Caco-2 (cell line): Measurements from ENCODE around the gene KAT7. TPM values are rescaled to one million over a fixed set of nuclear protein-coding genes. Genes with fewer than 3 reads are reported as not detected.

Experiments used
- BruUV-seq: library from RNA; stranded (reverse); fragments of 400-500 nt; replicated peaks from 2 replicates; lab custom pipeline; 2021; lab: Mats Ljungman, UMichigan
- CTCF ChIA-PET: fragments of 300-600 bp; sonication (Branson Sonifier 250); formaldehyde crosslinking; loops from one replicate; lab custom pipeline; 2022; ENCODE audit warnings: antibody characterized with exemption; lab: Charles Lee
- POLR2A ChIA-PET: fragments of 300-600 bp; sonication (Branson Sonifier 250); formaldehyde crosslinking; loops from one replicate; lab custom pipeline; 2022; ENCODE audit warnings: antibody characterized with exemption; lab: Charles Lee
- DNase-seq, 2 experiments: peaks; one replicate each; pipeline versions ENCODE4 v3.0.0 to v3.0.0-alpha.2; 2020 to 2022
- H3K27me3 ChIP-seq: replicated peaks from 2 replicates; pipeline ENCODE4 v1.6.0; 2011; ENCODE audit warnings: low read length; ENCODE audit not compliant: control insufficient read depth, insufficient read depth
- H3K36me3 ChIP-seq: 2 replicates; pipeline ENCODE4 v1.5.1; 2011; ENCODE audit warnings: low read length; ENCODE audit not compliant: control insufficient read depth, insufficient read depth
- H3K4me1 ChIP-seq: fragments of 250-450 bp; sonication (Bioruptor Pico); 2 replicates; pipeline ENCODE4 v1.5.1; 2020; ENCODE audit warnings: mild to moderate bottlenecking
- H3K4me3 ChIP-seq: 2 replicates; pipeline ENCODE4 v1.5.1; 2011; ENCODE audit warnings: low read depth, mild to moderate bottlenecking, control low read depth, low read length
- H3K9me3 ChIP-seq: fragments of 250-450 bp; sonication (Bioruptor Pico); 2 replicates; pipeline ENCODE4 v1.5.1; 2020; ENCODE audit warnings: mild to moderate bottlenecking, moderate library complexity
- H3K27ac Mint-ChIP-seq: one replicate; pipeline ENCODE4 v1.8.0; 2022; ENCODE audit warnings: mixed read lengths; ENCODE audit not compliant: unreplicated experiment
- H3K27me3 Mint-ChIP-seq: one replicate; pipeline ENCODE4 v1.8.0; 2022; ENCODE audit warnings: mixed read lengths; ENCODE audit not compliant: insufficient read depth, unreplicated experiment
- H3K36me3 Mint-ChIP-seq: one replicate; pipeline ENCODE4 v1.8.0; 2022; ENCODE audit warnings: mild to moderate bottlenecking, mixed read lengths; ENCODE audit not compliant: insufficient read depth, unreplicated experiment
- H3K4me1 Mint-ChIP-seq: one replicate; pipeline ENCODE4 v1.8.0; 2022; ENCODE audit warnings: low read depth, mixed read lengths; ENCODE audit not compliant: unreplicated experiment
- H3K4me3 Mint-ChIP-seq: one replicate; pipeline ENCODE4 v1.8.0; 2022; ENCODE audit warnings: mild to moderate bottlenecking, moderate library complexity, mixed read lengths; ENCODE audit not compliant: unreplicated experiment
- H3K9me3 Mint-ChIP-seq: one replicate; pipeline ENCODE4 v1.8.0; 2022; ENCODE audit warnings: mixed read lengths; ENCODE audit not compliant: unreplicated experiment
- intact Hi-C: fragments of 100-400 bp; cut with micrococcal nuclease; formaldehyde crosslinking; loops from one replicate; pipeline ENCODE4 v1.10.0; 2022; ENCODE audit not compliant: unreplicated experiment
- total RNA-seq: library from RNA; stranded (reverse); gene quantifications from 2 replicates; pipeline ENCODE4 v1.2.3, GENCODE V29; 2022
- TF ChIP-seq, protein P1 (sequence below), 2 experiments: fragments of 200-600 bp in 1 of 2; IDR thresholded peaks; 1 replicate in 1 of 2; 2 replicates in 1 of 2; pipeline versions ENCODE4 v1.5.1 to v1.8.0; 2011 to 2022; ENCODE audit warnings: antibody characterized with exemption in 1 of 2, control low read depth in 1 of 2, inconsistent platforms in 1 of 2, low read depth in 1 of 2, low read length in 1 of 2, mild to moderate bottlenecking in 1 of 2, moderate library complexity in 1 of 2; ENCODE audit not compliant: insufficient read depth in 1 of 2, severe bottlenecking in 1 of 2, unreplicated experiment in 1 of 2

The KAT7 gene
- total RNA-seq, 1 experiment from 2014 or later = 137 TPM

DNA sequence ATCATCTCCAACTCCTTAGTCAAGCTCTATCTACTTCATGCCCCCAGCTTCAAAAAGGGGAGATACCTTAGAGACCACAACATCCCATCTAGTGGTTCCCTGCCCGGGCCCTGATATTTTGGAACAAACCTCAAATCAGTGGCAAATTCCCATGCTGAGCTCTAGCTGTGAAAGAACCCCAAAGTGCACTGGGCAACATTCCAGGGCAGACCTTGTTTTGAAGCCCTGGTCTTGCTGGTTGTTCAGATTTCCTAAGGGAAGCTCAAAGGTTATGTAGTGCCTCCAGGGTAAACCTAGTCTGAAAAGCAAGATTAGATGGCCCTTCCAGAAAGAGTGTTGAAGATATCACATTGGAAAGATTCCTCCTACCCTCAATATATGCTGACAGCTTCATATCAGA, 40.8 kb upstream of the KAT7 start:
- TF ChIP-seq, protein P1, sequence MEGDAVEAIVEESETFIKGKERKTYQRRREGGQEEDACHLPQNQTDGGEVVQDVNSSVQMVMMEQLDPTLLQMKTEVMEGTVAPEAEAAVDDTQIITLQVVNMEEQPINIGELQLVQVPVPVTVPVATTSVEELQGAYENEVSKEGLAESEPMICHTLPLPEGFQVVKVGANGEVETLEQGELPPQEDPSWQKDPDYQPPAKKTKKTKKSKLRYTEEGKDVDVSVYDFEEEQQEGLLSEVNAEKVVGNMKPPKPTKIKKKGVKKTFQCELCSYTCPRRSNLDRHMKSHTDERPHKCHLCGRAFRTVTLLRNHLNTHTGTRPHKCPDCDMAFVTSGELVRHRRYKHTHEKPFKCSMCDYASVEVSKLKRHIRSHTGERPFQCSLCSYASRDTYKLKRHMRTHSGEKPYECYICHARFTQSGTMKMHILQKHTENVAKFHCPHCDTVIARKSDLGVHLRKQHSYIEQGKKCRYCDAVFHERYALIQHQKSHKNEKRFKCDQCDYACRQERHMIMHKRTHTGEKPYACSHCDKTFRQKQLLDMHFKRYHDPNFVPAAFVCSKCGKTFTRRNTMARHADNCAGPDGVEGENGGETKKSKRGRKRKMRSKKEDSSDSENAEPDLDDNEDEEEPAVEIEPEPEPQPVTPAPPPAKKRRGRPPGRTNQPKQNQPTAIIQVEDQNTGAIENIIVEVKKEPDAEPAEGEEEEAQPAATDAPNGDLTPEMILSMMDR (IDR thresholded peaks at IDR 0.05; ENCODE audit: insufficient read depth in 1 of 2, low read depth in 1 of 2, low read length in 1 of 2, severe bottlenecking in 1 of 2, unreplicated experiment in 1 of 2) = no peak
- no peak overlapping the region for H3K27ac Mint-ChIP-seq
- no peak for DNase-seq
- no peaks in the 10 kb centered on the region for H3K27me3 Mint-ChIP-seq
- no peak overlapping the region for H3K4me3 Mint-ChIP-seq
- no peak overlapping the region for H3K4me3 ChIP-seq
- ChIA-PET POLR2A (interaction anchor here (2.4 kb wide), 1 partner anchor 16 kb away, joined by 17 read pairs; the partner anchor contains the start of gene FAM117A), CTCF (interaction anchor here (1.0 to 1.1 kb wide), 2 partner anchors 29 to 177 kb away, joined by 3 read pairs; no protein-coding TSS in a partner anchor)
- H3K4me1 ChIP-seq = peaks cover 23% of the 10 kb centered on the region
- peaks cover 6% of the 10 kb centered on the region; the same call in 1 of the 2 replicates for H3K36me3 ChIP-seq
- H3K4me1 Mint-ChIP-seq = peaks cover 12% of the 10 kb centered on the region
- BruUV-seq = no TSS peak
- no peaks in the 10 kb centered on the region for H3K27me3 ChIP-seq
- H3K9me3 ChIP-seq = no peaks in the 10 kb centered on the region
- no peaks in the 10 kb centered on the region for H3K36me3 Mint-ChIP-seq
- intact Hi-C loops = no loop called here
- no peaks in the 10 kb centered on the region for H3K9me3 Mint-ChIP-seq

DNA sequence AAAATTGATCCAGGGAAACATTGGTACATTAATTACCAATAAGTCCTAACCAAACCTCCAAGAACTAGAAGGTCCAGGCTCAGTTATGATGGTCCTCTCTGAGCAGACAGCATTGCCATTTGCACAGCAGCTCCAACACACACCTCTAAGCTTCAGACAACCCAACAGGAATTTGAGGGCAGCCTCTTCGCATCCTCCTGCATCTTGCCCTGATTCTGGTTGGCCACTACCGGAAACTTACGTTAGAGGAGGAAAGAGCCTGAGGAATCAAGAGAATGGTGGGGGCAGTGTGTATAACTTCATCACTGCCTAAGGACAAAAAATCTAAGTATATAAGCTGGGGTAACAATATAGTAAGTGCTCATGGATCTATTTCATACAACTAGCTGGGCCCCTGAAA, 40.3 kb upstream of the KAT7 start:
- H3K4me1 Mint-ChIP-seq = peaks cover 12% of the 10 kb centered on the region
- H3K4me1 ChIP-seq = peaks cover 18% of the 10 kb centered on the region
- H3K27ac Mint-ChIP-seq = no peak overlapping the region
- no peaks in the 10 kb centered on the region for H3K27me3 ChIP-seq
- BruUV-seq = no TSS peak
- H3K9me3 Mint-ChIP-seq = no peaks in the 10 kb centered on the region
- H3K4me3 Mint-ChIP-seq = no peak overlapping the region
- ChIA-PET POLR2A (interaction anchor here (2.4 kb wide), 1 partner anchor 16 kb away, joined by 17 read pairs; the partner anchor contains the start of gene FAM117A), CTCF (interaction anchor here (0.5 to 1.2 kb wide), 3 partner anchors 16 to 178 kb away, joined by 3 to 5 read pairs (median 3); partner anchors contain the start of gene FAM117A)
- DNase-seq = no peak
- intact Hi-C loops = no loop called here
- no peaks in the 10 kb centered on the region for H3K9me3 ChIP-seq
- H3K27me3 Mint-ChIP-seq = no peaks in the 10 kb centered on the region
- H3K4me3 ChIP-seq = no peak overlapping the region
- no peaks in the 10 kb centered on the region for H3K36me3 Mint-ChIP-seq
- peaks cover 6% of the 10 kb centered on the region; the same call in 1 of the 2 replicates for H3K36me3 ChIP-seq
- TF ChIP-seq, protein P1 (IDR thresholded peaks at IDR 0.05; ENCODE audit: insufficient read depth in 1 of 2, low read depth in 1 of 2, low read length in 1 of 2, severe bottlenecking in 1 of 2, unreplicated experiment in 1 of 2) = no peak

DNA sequence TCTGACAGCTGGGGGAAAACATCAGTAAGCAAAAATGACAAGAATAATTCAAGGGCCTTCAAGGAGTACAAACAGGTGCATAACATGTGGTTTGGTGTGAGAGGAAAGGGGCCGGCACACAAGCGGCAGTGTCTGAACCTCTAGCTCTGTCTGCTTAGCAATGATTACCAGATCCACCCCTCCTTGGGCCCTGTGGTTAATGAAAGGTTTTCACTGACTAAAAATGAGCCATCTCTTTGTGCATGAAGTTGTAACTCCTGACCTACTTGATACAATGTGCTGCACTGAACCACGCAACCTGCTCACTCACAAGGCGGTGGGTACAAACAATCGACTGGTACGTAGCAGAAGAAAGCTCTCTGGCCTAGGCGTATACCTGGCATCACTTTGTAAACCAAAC, 39.7 kb upstream of the KAT7 start:
- ChIA-PET CTCF (interaction anchor here (0.5 to 1.2 kb wide), 2 partner anchors 15 to 113 kb away, joined by 3 to 5 read pairs; partner anchors contain the start of gene FAM117A), POLR2A (interaction anchor here (2.4 kb wide), 1 partner anchor 15 kb away, joined by 17 read pairs; the partner anchor contains the start of gene FAM117A)
- no peaks in the 10 kb centered on the region for H3K27me3 Mint-ChIP-seq
- Histone ChIP-seq H3K4me3 (no peak overlapping the region), H3K36me3 (peaks cover 6% of the 10 kb centered on the region; the same call in 1 of the 2 replicates), H3K4me1 (peaks cover 18% of the 10 kb centered on the region), H3K9me3 (no peaks in the 10 kb centered on the region), H3K27me3 (no peaks in the 10 kb centered on the region)
- intact Hi-C loops = no loop called here
- H3K36me3 Mint-ChIP-seq = no peaks in the 10 kb centered on the region
- TF ChIP-seq, protein P1 (IDR thresholded peaks at IDR 0.05; ENCODE audit: insufficient read depth in 1 of 2, low read depth in 1 of 2, low read length in 1 of 2, severe bottlenecking in 1 of 2, unreplicated experiment in 1 of 2) = no peak
- no peak for DNase-seq
- no peak overlapping the region for H3K4me3 Mint-ChIP-seq
- H3K4me1 Mint-ChIP-seq = peaks cover 12% of the 10 kb centered on the region
- H3K27ac Mint-ChIP-seq = no peak overlapping the region
- H3K9me3 Mint-ChIP-seq = no peaks in the 10 kb centered on the region
- BruUV-seq = no TSS peak
